K562 (cell line): ENCODE data around the gene DPY19L1.

Experiments
- ADNP ChIP-seq: fragments of 200-800 bp; sonication (Bioruptor generic); IDR thresholded peaks from 2 replicates; pipeline ENCODE4 v1.6.1; 2016; ENCODE audit warnings: missing genetic modification characterization, missing compliant biosample characterization
- CHCHD3 ChIP-seq: fragments of 250-450 bp; sonication (Bioruptor Pico); IDR thresholded peaks from 2 replicates; pipeline ENCODE4 v2.1.2; 2022; ENCODE audit warnings: mild to moderate bottlenecking
- ZBTB1 ChIP-seq: sonication (generic); formaldehyde crosslinking; IDR thresholded peaks from 2 replicates; pipeline ENCODE4 v1.8.1; 2023; ENCODE audit warnings: missing genetic modification reagents, low read depth, mild to moderate bottlenecking, borderline replicate concordance
- TF ChIP-seq, protein P1 (sequence below): sonication (generic); formaldehyde crosslinking; IDR thresholded peaks from 2 replicates; pipeline ENCODE4 v1.5.0; 2020; ENCODE audit warnings: missing genetic modification reagents

DNA sequence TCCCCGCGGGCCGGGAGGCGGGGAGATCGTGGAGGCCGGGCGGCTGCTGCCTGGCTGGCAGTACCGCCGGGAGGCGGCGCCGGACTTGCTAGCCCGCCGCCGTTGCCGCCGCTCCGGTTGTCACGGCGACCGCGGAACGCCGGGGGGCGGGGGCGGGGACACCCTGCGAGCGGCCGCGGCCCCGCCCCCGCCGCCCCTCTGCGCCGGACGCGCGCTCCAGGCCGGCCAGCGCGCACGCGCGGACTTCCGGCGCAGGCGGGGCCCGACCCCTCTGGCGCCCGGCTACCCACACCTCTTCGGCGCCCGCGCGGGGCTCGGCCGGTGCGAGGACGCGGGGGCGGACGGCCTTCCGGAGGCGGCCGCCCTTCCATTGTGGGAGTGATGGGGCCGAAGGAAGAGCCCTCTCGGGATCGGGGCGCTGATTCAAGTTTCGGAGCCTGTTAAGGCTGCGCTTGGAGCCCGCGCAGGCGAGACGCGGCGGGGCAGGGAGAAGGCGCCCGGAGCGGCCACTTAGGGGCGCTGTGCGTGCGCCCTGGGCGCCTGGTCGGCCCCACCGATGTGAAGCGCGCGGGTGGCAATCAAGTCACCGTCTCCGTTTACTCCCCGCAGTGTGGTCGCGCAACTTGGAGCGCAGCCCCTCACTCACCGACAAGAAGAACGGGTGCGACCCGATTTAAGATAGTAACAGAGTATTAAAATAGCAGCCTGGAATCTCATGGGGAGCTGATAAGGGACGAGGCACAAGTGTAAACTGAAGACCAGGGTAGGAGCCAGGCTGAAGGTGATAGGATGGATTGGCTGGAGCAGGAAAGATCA is 449 bp upstream of the DPY19L1 start:
- TF ChIP-seq ZBTB1 (CRISPR knock-in tag): 0 out of 2 replicates have a peak, but pooled peaks have one; percentile 50
- TF ChIP-seq, protein P1, sequence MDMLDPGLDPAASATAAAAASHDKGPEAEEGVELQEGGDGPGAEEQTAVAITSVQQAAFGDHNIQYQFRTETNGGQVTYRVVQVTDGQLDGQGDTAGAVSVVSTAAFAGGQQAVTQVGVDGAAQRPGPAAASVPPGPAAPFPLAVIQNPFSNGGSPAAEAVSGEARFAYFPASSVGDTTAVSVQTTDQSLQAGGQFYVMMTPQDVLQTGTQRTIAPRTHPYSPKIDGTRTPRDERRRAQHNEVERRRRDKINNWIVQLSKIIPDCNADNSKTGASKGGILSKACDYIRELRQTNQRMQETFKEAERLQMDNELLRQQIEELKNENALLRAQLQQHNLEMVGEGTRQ (CRISPR knock-in tag): no peak
- TF ChIP-seq ADNP (tag): no peak
- no peak for TF ChIP-seq CHCHD3
